Neuronal stem cell (in vitro differentiated cells): Measurements from ENCODE around the gene MVK.

ENCODE experiments used
- DNase-seq: peaks from one replicate; pipeline ENCODE4 v3.0.0-alpha.2; 2013; ENCODE audit warnings: low spot score
- H2AFZ ChIP-seq: one replicate; pipeline ENCODE4 v1.6.1; 2013; ENCODE audit warnings: mild to moderate bottlenecking, low read length, inconsistent platforms
- H2AK5ac ChIP-seq: 2 replicates; pipeline ENCODE4 v1.6.1; 2013; ENCODE audit warnings: low read depth, mild to moderate bottlenecking, inconsistent platforms, low read length, moderate library complexity, mixed read lengths
- H2BK120ac ChIP-seq: 2 replicates; pipeline ENCODE4 v1.6.1; 2013; ENCODE audit warnings: low read depth, mild to moderate bottlenecking, inconsistent platforms, low read length, moderate library complexity, mixed read lengths
- H2BK12ac ChIP-seq: one replicate; pipeline ENCODE4 v1.6.1; 2013; ENCODE audit warnings: low read length, inconsistent platforms
- H2BK15ac ChIP-seq: 2 replicates; pipeline ENCODE4 v1.6.1; 2013; ENCODE audit warnings: mild to moderate bottlenecking, low read length, inconsistent platforms, mixed read lengths
- H2BK5ac ChIP-seq: one replicate; pipeline ENCODE4 v1.6.1; 2013; ENCODE audit warnings: inconsistent platforms, mild to moderate bottlenecking, low read length, moderate library complexity
- H3K14ac ChIP-seq: one replicate; pipeline ENCODE4 v1.6.1; 2013; ENCODE audit warnings: low read length, inconsistent platforms
- H3K18ac ChIP-seq: 2 replicates; pipeline ENCODE4 v1.6.1; 2013; ENCODE audit warnings: low read length, inconsistent platforms
- H3K23ac ChIP-seq: 2 replicates; pipeline ENCODE4 v1.6.1; 2013; ENCODE audit warnings: low read depth, mild to moderate bottlenecking, mixed read lengths, low read length, inconsistent platforms; ENCODE audit not compliant: poor library complexity
- H3K27ac ChIP-seq: replicated peaks from 3 replicates; pipeline ENCODE4 v1.5.1; 2013; ENCODE audit warnings: low read length, inconsistent platforms
- H3K27me3 ChIP-seq, 3 experiments: 2 replicates each; pipeline ENCODE4 v1.6.1; 2013; ENCODE audit warnings: low read length in 3 of 3, mild to moderate bottlenecking in 2 of 3, inconsistent platforms in 1 of 3, low read depth in 1 of 3, mixed read lengths in 1 of 3, moderate library complexity in 1 of 3; ENCODE audit not compliant: control insufficient read depth in 3 of 3, insufficient read depth in 3 of 3
- H3K36me3 ChIP-seq, 2 donors: replicated peaks in 1 of 2; 2 replicates each; pipeline ENCODE4 v1.6.1; 2013; ENCODE audit warnings: low read length in 2 of 2; ENCODE audit not compliant: control insufficient read depth in 2 of 2, insufficient read depth in 2 of 2
- H3K4ac ChIP-seq: 2 replicates; pipeline ENCODE4 v1.6.1; 2013; ENCODE audit warnings: inconsistent platforms, mild to moderate bottlenecking, low read length, moderate library complexity
- H3K4me1 ChIP-seq, 2 donors: 1 replicate in 1 of 2; 2 replicates in 1 of 2; pipeline ENCODE4 v1.6.1; 2013; ENCODE audit warnings: low read length in 2 of 2, low read depth in 1 of 2; ENCODE audit not compliant: control insufficient read depth in 2 of 2, insufficient read depth in 1 of 2
- H3K4me2 ChIP-seq: one replicate; pipeline ENCODE4 v1.6.1; 2013; ENCODE audit warnings: mild to moderate bottlenecking, low read length, inconsistent platforms; ENCODE audit not compliant: insufficient read depth, poor library complexity, severe bottlenecking
- H3K4me3 ChIP-seq, 2 donors: 2 replicates each; pipeline ENCODE4 v1.5.1; 2013; ENCODE audit warnings: low read length in 2 of 2, mild to moderate bottlenecking in 2 of 2, inconsistent platforms in 1 of 2, moderate library complexity in 1 of 2
- H3K79me1 ChIP-seq: one replicate; pipeline ENCODE4 v1.6.1; 2013; ENCODE audit warnings: low read depth, mild to moderate bottlenecking, inconsistent platforms, low read length, moderate library complexity
- H3K9ac ChIP-seq: one replicate; pipeline ENCODE4 v1.6.1; 2013; ENCODE audit warnings: mild to moderate bottlenecking, low read depth, low read length, inconsistent platforms; ENCODE audit not compliant: poor library complexity
- H3K9me3 ChIP-seq, 2 donors: replicated peaks in 1 of 2; 2 replicates each; pipeline versions ENCODE3 to v1.6.1; 2013; ENCODE audit warnings: low read length in 2 of 2, mild to moderate bottlenecking in 2 of 2, inconsistent platforms in 1 of 2, low read depth in 1 of 2, mixed read lengths in 1 of 2, moderate library complexity in 1 of 2; ENCODE audit not compliant: control insufficient read depth in 2 of 2, insufficient read depth in 1 of 2
- H4K8ac ChIP-seq: one replicate; pipeline ENCODE4 v1.6.1; 2013; ENCODE audit warnings: low read depth, mild to moderate bottlenecking, inconsistent platforms, low read length, moderate library complexity
- H4K91ac ChIP-seq: one replicate; pipeline ENCODE4 v1.6.1; 2013; ENCODE audit warnings: low read length, low read depth, mild to moderate bottlenecking, inconsistent platforms; ENCODE audit not compliant: poor library complexity
- WGBS, 2 donors: extraction: QIAGEN DNeasy Blood & Tissue Kit; methylation state at CpG; one replicate each; pipeline ENCODE4 v1.1.7; 2013; ENCODE audit warnings: missing lambda C conversion rate in 2 of 2, mixed read lengths in 1 of 2; ENCODE audit not compliant: insufficient read length in 2 of 2, insufficient replicate concordance in 1 of 2; ENCODE audit errors: extremely low coverage in 2 of 2; 5-methylcytosine and 5-hydroxymethylcytosine counted together

The MVK gene

GRCh38 chr12:109608793-109609192 is 35.2 kb downstream of the MVK start:
- Histone ChIP-seq H3K4me2 (no peak overlapping the region), H3K4ac (no peak overlapping the region), H3K4me1 (peaks cover 5 to 30% of the 10 kb centered on the region in 2 donors), H2AFZ (no peak overlapping the region), H2BK15ac (peak overlapping the region; percentile 93), H3K18ac (peak overlapping the region; percentile 54), H3K36me3 (no peaks in the 10 kb centered on the region), H3K27ac (no peak overlapping the region), H2BK5ac (no peak overlapping the region), H2BK12ac (no peak overlapping the region), H2AK5ac (peak overlapping the region; percentile 85), H4K8ac (no peak overlapping the region), H3K9me3 (no peaks in the 10 kb centered on the region), H3K27me3 (peaks cover 0 to 63% (median 0%) of the 10 kb centered on the region in 3 experiments), H3K14ac (no peak overlapping the region), H3K9ac (no peak overlapping the region), H3K79me1 (peaks cover 2% of the 10 kb centered on the region), H3K4me3 (no peak overlapping the region), H4K91ac (no peak overlapping the region), H2BK120ac (no peak overlapping the region), H3K23ac (no peak overlapping the region)
- DNase-seq: no peak
- no CpG with 5 or more reads among the region's 3 CpGs for WGBS, 2 donors

- WGBS, 2 donors: no CpG with 5 or more reads among the region's 2 CpGs
Measured at GRCh38 chr12:109609342-109609741, 35.7 kb downstream of the MVK start.

GRCh38 chr12:109610523-109610922 is 36.9 kb downstream of the MVK start:
- H3K4me3 ChIP-seq: no peak overlapping the region
- H3K9me3 ChIP-seq: no peaks in the 10 kb centered on the region
- no peaks in the 10 kb centered on the region for H3K36me3 ChIP-seq
- H3K27ac ChIP-seq: no peak overlapping the region
- H3K9ac ChIP-seq: no peak overlapping the region
- H2BK5ac ChIP-seq: no peak overlapping the region
- H3K27me3 ChIP-seq: peaks cover 0 to 68% (median 0%) of the 10 kb centered on the region in 3 experiments
- no peak overlapping the region for H2BK120ac ChIP-seq
- H3K79me1 ChIP-seq: peaks cover 2% of the 10 kb centered on the region
- DNase-seq: no peak
- no CpG with 5 or more reads among the region's 4 CpGs for WGBS, 2 donors
- no peak overlapping the region for H2BK12ac ChIP-seq
- no peak overlapping the region for H4K91ac ChIP-seq
- H4K8ac ChIP-seq: no peak overlapping the region
- H3K4me2 ChIP-seq: no peak overlapping the region
- no peak overlapping the region for H2AK5ac ChIP-seq
- H2BK15ac ChIP-seq: no peak overlapping the region
- H3K4me1 ChIP-seq: peaks cover 5 to 22% of the 10 kb centered on the region in 2 donors
- H3K4ac ChIP-seq: no peak overlapping the region
- H3K23ac ChIP-seq: no peak overlapping the region
- no peak overlapping the region for H3K18ac ChIP-seq
- H2AFZ ChIP-seq: no peak overlapping the region
- H3K14ac ChIP-seq: no peak overlapping the region

More at GRCh38 chr12:109609342-109609741, 35.7 kb downstream of the MVK start:
- H3K4ac ChIP-seq: no peak overlapping the region
- no peak for DNase-seq
- no peaks in the 10 kb centered on the region for H3K36me3 ChIP-seq
- no peak overlapping the region for H3K4me2 ChIP-seq
- peak overlapping the region; percentile 69 for H3K18ac ChIP-seq
- H2BK120ac ChIP-seq: peak overlapping the region; percentile 72
- H3K27ac ChIP-seq: no peak overlapping the region
- H2BK12ac ChIP-seq: peak overlapping the region; percentile 28
- peak overlapping the region; percentile 93 for H2BK15ac ChIP-seq
- H3K27me3 ChIP-seq: peaks cover 0 to 65% (median 0%) of the 10 kb centered on the region in 3 experiments
- no peak overlapping the region for H2BK5ac ChIP-seq
- H3K14ac ChIP-seq: no peak overlapping the region
- H2AK5ac ChIP-seq: peak overlapping the region; percentile 85
- H3K4me3 ChIP-seq: no peak overlapping the region
- H4K8ac ChIP-seq: no peak overlapping the region
- H4K91ac ChIP-seq: peak overlapping the region; percentile 5
- no peak overlapping the region for H3K9ac ChIP-seq
- H3K79me1 ChIP-seq: peaks cover 2% of the 10 kb centered on the region
- peaks cover 5 to 30% of the 10 kb centered on the region in 2 donors for H3K4me1 ChIP-seq
- no peak overlapping the region for H3K23ac ChIP-seq
- H3K9me3 ChIP-seq: no peaks in the 10 kb centered on the region
- H2AFZ ChIP-seq: no peak overlapping the region

GRCh38 chr12:109611223-109611622 is 37.6 kb downstream of the MVK start:
- peaks cover 5 to 18% of the 10 kb centered on the region in 2 donors for H3K4me1 ChIP-seq
- no peak overlapping the region for H2BK15ac ChIP-seq
- peaks cover 0 to 74% (median 0%) of the 10 kb centered on the region in 3 experiments for H3K27me3 ChIP-seq

More at GRCh38 chr12:109611223-109611622, 37.6 kb downstream of the MVK start:
- H3K4ac ChIP-seq: no peak overlapping the region
- H4K8ac ChIP-seq: no peak overlapping the region
- WGBS, 2 donors: no CpG with 5 or more reads among the region's 10 CpGs
- DNase-seq: no peak
- H4K91ac ChIP-seq: no peak overlapping the region
- peak overlapping the region; percentile 79 for H2BK12ac ChIP-seq
- peak overlapping the region; percentile 82 for H3K18ac ChIP-seq
- H3K4me3 ChIP-seq: no peak overlapping the region
- no peak overlapping the region for H2AFZ ChIP-seq
- H2BK5ac ChIP-seq: no peak overlapping the region
- H2AK5ac ChIP-seq: no peak overlapping the region
- H3K9me3 ChIP-seq: no peaks in the 10 kb centered on the region
- no peak overlapping the region for H2BK120ac ChIP-seq
- H3K79me1 ChIP-seq: peaks cover 2% of the 10 kb centered on the region
- no peak overlapping the region for H3K4me2 ChIP-seq
- no peak overlapping the region for H3K14ac ChIP-seq
- H3K36me3 ChIP-seq: no peaks in the 10 kb centered on the region
- no peak overlapping the region for H3K9ac ChIP-seq
- H3K27ac ChIP-seq: no peak overlapping the region
- H3K23ac ChIP-seq: no peak overlapping the region
